H1 (cell line): ENCODE measurements around the gene ABHD8. TPM values are rescaled to one million over a fixed set of nuclear protein-coding genes. Genes with fewer than 3 reads are reported as not detected.

Experiments
- BRCA1 ChIP-seq: IDR thresholded peaks from 2 replicates; pipeline ENCODE4 v1.6.1; 2012; ENCODE audit warnings: low read depth, low read length, improper control_type of control experiment
- CHD1 ChIP-seq: IDR thresholded peaks from 2 replicates; pipeline ENCODE4 v1.6.1; 2012; ENCODE audit warnings: low read depth, low read length, improper control_type of control experiment
- FOSL1 ChIP-seq: IDR thresholded peaks from 2 replicates; pipeline ENCODE4 v1.6.1; 2011; ENCODE audit warnings: mild to moderate bottlenecking, low read depth, low read length, moderate library complexity; ENCODE audit not compliant: insufficient read depth
- JUND ChIP-seq: IDR thresholded peaks from 2 replicates; pipeline ENCODE4 v1.6.1; 2011; ENCODE audit warnings: mild to moderate bottlenecking, improper control_type of control experiment, low read length
- RAD21 ChIP-seq, 2 experiments: IDR thresholded peaks in 1 of 2; conservative IDR thresholded peaks in 1 of 2; 2 replicates each; pipeline ENCODE4 v1.6.1; 2011; ENCODE audit warnings: low read depth in 2 of 2, low read length in 2 of 2, improper control_type of control experiment in 1 of 2, inconsistent platforms in 1 of 2, mild to moderate bottlenecking in 1 of 2, moderate library complexity in 1 of 2
- RFX5 ChIP-seq: IDR thresholded peaks from 2 replicates; pipeline ENCODE4 v1.6.1; 2011; ENCODE audit warnings: low read depth, low read length, improper control_type of control experiment, borderline replicate concordance
- RXRA ChIP-seq: IDR thresholded peaks from 2 replicates; pipeline ENCODE4 v1.6.1; 2011; ENCODE audit warnings: low read depth, mild to moderate bottlenecking, low read length, moderate library complexity; ENCODE audit not compliant: insufficient read depth
- YY1 ChIP-seq: IDR thresholded peaks from 2 replicates; pipeline ENCODE4 v1.6.1; 2011; ENCODE audit warnings: low read depth, mild to moderate bottlenecking, low read length
- polyA plus RNA-seq, 7 experiments: library from polyadenylated mRNA; depleted of rRNA in 3 of 7; stranded (reverse) in 5 of 7; unstranded in 2 of 7; fragments of >200 nt in 5 of 7; fragments of 200-250 nt in 2 of 7; gene quantifications; 1 replicate in 5 of 7; 2 replicates in 1 of 7; 4 replicates in 1 of 7; pipeline versions ENCODE4 v1.2.1 to v1.2.3, GENCODE V29; 2011 to 2013; ENCODE audit warnings: missing spikeins in 2 of 7, mixed read lengths in 2 of 7
- total RNA-seq: library from RNA; stranded (reverse); fragmentation: NEBNext Ultra II Directional; extraction: Animal tissue kit (Norgen Biotek cat#: 25700); gene quantifications from 2 replicates; pipeline ENCODE4 v1.2.1, GENCODE V29; 2021
- TF ChIP-seq, protein P1 (sequence below): fragments of 300-600 bp; sonication (generic); IDR thresholded peaks from 2 replicates; pipeline ENCODE4 v1.7.1; 2012; ENCODE audit warnings: low read length, moderate library complexity, mild to moderate bottlenecking, inconsistent platforms; ENCODE audit not compliant: insufficient replicate concordance
- TF ChIP-seq, protein P2 (sequence below): IDR thresholded peaks from 2 replicates; pipeline ENCODE4 v1.6.1; 2011; ENCODE audit warnings: low read length, improper control_type of control experiment

The ABHD8 gene
- total and polyA plus RNA-seq, 2 of the 8 experiments (the other 6 are each of a cell fraction or from before 2014, with no cell fraction given): 11.3 to 18.7 TPM

DNA sequence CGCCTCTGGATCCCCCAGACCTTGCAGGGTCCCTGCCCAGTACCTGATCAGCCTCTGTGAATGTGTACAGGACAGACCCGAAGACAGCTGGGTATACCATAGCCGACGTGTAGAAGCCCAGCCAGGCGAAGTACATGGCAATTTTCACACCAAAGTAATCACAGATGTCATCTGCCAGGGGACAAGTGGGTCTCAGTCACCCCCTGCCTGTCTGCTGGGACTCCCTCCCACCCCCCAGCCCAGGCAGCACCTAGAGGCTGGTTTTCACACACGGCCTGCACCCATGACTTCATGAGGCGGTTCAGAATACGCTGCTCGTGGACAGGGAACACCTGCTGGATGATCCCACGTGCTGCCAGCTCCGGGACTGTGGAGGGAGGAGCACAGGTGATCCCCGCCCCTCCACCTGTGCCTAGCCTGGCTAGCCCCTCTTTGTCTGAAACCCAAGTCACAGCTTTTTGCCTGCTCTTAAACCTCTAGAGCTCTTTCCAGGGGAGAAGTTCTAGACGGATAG, 27.9 kb upstream of the ABHD8 start (continued):
- TF ChIP-seq, protein P1, sequence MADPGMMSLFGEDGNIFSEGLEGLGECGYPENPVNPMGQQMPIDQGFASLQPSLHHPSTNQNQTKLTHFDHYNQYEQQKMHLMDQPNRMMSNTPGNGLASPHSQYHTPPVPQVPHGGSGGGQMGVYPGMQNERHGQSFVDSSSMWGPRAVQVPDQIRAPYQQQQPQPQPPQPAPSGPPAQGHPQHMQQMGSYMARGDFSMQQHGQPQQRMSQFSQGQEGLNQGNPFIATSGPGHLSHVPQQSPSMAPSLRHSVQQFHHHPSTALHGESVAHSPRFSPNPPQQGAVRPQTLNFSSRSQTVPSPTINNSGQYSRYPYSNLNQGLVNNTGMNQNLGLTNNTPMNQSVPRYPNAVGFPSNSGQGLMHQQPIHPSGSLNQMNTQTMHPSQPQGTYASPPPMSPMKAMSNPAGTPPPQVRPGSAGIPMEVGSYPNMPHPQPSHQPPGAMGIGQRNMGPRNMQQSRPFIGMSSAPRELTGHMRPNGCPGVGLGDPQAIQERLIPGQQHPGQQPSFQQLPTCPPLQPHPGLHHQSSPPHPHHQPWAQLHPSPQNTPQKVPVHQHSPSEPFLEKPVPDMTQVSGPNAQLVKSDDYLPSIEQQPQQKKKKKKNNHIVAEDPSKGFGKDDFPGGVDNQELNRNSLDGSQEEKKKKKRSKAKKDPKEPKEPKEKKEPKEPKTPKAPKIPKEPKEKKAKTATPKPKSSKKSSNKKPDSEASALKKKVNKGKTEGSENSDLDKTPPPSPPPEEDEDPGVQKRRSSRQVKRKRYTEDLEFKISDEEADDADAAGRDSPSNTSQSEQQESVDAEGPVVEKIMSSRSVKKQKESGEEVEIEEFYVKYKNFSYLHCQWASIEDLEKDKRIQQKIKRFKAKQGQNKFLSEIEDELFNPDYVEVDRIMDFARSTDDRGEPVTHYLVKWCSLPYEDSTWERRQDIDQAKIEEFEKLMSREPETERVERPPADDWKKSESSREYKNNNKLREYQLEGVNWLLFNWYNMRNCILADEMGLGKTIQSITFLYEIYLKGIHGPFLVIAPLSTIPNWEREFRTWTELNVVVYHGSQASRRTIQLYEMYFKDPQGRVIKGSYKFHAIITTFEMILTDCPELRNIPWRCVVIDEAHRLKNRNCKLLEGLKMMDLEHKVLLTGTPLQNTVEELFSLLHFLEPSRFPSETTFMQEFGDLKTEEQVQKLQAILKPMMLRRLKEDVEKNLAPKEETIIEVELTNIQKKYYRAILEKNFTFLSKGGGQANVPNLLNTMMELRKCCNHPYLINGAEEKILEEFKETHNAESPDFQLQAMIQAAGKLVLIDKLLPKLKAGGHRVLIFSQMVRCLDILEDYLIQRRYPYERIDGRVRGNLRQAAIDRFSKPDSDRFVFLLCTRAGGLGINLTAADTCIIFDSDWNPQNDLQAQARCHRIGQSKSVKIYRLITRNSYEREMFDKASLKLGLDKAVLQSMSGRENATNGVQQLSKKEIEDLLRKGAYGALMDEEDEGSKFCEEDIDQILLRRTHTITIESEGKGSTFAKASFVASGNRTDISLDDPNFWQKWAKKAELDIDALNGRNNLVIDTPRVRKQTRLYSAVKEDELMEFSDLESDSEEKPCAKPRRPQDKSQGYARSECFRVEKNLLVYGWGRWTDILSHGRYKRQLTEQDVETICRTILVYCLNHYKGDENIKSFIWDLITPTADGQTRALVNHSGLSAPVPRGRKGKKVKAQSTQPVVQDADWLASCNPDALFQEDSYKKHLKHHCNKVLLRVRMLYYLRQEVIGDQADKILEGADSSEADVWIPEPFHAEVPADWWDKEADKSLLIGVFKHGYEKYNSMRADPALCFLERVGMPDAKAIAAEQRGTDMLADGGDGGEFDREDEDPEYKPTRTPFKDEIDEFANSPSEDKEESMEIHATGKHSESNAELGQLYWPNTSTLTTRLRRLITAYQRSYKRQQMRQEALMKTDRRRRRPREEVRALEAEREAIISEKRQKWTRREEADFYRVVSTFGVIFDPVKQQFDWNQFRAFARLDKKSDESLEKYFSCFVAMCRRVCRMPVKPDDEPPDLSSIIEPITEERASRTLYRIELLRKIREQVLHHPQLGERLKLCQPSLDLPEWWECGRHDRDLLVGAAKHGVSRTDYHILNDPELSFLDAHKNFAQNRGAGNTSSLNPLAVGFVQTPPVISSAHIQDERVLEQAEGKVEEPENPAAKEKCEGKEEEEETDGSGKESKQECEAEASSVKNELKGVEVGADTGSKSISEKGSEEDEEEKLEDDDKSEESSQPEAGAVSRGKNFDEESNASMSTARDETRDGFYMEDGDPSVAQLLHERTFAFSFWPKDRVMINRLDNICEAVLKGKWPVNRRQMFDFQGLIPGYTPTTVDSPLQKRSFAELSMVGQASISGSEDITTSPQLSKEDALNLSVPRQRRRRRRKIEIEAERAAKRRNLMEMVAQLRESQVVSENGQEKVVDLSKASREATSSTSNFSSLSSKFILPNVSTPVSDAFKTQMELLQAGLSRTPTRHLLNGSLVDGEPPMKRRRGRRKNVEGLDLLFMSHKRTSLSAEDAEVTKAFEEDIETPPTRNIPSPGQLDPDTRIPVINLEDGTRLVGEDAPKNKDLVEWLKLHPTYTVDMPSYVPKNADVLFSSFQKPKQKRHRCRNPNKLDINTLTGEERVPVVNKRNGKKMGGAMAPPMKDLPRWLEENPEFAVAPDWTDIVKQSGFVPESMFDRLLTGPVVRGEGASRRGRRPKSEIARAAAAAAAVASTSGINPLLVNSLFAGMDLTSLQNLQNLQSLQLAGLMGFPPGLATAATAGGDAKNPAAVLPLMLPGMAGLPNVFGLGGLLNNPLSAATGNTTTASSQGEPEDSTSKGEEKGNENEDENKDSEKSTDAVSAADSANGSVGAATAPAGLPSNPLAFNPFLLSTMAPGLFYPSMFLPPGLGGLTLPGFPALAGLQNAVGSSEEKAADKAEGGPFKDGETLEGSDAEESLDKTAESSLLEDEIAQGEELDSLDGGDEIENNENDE: no peak
- TF ChIP-seq JUND (no peak), RFX5 (no peak), BRCA1 (no peak), RAD21 (IDR thresholded peaks at IDR 0.05 in 1 of 2, conservative IDR thresholded peaks at IDR 0.05 in 1 of 2; ENCODE audit: low read depth in 2 of 2, low read length in 2 of 2) (no peak), FOSL1 (no peak), RXRA (no peak), CHD1 (no peak), YY1 (no peak)
- TF ChIP-seq, protein P2, sequence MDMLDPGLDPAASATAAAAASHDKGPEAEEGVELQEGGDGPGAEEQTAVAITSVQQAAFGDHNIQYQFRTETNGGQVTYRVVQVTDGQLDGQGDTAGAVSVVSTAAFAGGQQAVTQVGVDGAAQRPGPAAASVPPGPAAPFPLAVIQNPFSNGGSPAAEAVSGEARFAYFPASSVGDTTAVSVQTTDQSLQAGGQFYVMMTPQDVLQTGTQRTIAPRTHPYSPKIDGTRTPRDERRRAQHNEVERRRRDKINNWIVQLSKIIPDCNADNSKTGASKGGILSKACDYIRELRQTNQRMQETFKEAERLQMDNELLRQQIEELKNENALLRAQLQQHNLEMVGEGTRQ: no peak
